ENCODE results near the gene CACYBP.

The CACYBP gene

DNA sequence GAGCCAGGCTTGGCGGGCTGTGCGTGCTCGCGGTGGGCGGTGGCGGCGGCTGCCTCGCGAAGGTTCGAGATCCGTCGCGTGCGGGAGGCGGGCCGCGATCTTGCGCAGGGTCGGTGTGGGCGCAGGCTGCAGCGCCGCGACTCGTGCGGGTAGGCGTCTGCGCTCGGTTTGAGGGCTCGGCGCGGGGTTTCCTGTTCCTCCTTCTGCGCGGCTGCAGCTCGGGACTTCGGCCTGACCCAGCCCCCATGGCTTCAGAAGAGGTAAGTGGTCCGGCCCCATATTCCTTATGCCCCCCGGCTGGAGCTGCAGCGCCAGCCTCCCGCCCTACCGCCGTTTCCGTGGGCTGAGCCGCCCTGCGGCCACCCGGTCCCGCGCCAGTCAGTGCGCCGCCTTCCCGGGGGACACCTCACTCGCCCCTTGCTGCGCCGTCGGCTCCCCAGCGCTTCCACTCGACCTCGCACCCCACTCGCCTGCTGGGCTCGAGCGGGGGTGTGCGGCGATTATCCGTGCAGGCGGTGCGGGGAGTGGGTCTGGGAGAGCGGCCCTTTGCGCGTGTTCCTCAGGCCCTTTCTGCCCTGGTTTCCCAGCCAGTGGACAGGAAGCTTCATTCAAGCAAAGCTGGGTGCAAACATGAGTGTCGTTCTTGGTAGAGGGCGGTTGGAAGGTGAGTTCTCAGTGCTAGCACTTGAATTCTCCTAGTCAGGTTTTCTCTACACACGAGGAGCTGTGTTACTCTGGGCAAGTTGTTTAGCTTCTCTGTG is at the start of gene CACYBP:
TSS of gene CACYBP (plus strand) at position 12 of the 761 bp plus-strand sequence. CDS start at position 246, 234 bp downstream.
- no peak for DNase-seq

- DNase-seq: no peak
Measured at GRCh38 chr1:174953285-174954072, 46.3 kb upstream of the CACYBP start.

- DNase-seq: no peak
Measured at GRCh38 chr1:174954073-174954460, 45.7 kb upstream of the CACYBP start.

- peak; percentile 19 for DNase-seq
Measured at GRCh38 chr1:174954671-174955669, 44.8 kb upstream of the CACYBP start.

- DNase-seq: no peak
Measured at GRCh38 chr1:174956086-174956485, 43.7 kb upstream of the CACYBP start.

DNA sequence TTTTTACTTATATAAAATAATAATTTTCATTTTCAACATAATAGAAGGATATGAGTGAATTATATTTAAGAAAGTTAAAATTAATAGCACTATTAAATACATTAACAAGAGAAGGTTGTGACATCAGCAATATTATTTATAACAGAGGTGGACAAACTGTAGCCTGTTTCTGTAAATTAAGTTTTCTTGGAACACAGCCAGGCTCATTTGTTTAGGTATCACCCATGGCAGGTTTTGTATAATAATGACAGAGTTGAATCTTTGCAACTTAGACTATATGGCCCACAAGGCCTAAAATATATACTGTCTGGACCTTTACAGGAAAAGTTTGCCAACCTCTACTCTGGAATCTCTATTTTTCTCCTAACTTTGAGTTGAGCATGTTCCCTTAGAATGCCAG is 42.8 kb upstream of the CACYBP start:
- DNase-seq: no peak

- no peak for DNase-seq
Measured at GRCh38 chr1:174957829-174958228, 41.9 kb upstream of the CACYBP start.

DNA sequence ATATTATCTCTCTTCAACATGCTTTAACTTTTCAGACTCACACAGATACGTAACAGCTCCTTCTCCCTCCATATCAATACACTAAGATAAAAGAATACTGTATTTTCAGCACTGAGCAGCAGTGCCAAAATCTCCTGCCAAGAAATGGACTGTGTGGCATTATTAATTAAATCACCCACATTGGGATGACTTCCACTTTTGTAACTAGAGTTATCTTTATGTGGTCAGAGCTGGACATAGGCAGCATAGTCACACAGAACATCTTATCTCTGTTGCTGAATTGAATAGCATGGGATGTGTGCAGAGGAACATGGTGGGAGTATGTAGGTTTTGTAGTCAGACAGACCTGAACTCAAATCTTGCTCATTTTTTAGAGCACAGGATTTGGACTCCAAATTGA is 41.4 kb upstream of the CACYBP start:
- no peak for DNase-seq

GRCh38 chr1:174960362-174960761 is 39.4 kb upstream of the CACYBP start:
- DNase-seq: no peak

DNA sequence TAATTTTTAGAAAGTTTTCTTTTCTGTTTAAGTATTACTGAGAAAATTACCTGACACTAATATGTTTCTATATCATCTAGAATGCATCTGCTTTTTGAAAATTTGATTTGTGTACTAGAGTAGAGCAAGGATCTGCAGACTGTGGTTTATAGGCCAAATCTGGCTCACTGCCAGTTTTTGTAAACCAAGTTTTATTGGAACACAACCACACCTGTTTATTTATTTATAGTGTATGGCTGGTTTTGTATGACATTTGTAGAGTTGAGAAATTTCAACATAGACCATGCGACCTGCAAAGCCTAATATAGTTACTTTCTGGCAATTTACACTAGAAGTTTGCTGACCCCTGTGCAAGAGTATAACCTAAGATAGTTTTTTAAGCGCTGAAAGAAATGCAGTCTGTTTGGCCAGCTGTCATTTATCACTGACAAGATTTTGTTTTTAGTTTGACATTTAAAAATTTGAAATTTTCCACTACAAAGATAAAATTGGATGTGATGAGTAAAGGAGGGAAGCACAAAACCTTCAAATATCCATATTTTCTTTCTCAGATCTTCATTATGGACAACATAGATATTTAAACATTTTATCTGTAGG is 36.1 kb upstream of the CACYBP start:
- DNase-seq: no peak

GRCh38 chr1:174964261-174964971 is 35.3 kb upstream of the CACYBP start:
- DNase-seq: peak; percentile 77

DNA sequence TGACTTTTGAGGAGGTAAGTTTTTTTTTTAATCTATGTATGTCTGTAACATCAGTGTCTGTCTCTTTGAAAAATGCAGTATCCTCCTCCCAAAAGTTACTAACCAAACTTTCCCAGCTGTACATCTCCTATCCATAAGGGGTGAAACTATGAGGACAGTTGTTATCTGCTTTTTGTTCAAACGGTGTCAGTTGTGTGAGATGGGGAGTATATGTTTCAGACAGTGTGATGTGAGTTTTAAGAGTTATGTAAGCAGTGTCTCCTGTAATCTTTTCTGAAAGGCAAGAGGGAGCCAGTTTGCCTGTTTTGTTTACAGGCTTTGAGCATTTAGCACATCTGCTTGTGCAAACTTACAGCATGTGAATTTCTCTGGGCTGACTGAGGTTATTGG is 34.8 kb upstream of the CACYBP start:
- no peak for DNase-seq

DNA sequence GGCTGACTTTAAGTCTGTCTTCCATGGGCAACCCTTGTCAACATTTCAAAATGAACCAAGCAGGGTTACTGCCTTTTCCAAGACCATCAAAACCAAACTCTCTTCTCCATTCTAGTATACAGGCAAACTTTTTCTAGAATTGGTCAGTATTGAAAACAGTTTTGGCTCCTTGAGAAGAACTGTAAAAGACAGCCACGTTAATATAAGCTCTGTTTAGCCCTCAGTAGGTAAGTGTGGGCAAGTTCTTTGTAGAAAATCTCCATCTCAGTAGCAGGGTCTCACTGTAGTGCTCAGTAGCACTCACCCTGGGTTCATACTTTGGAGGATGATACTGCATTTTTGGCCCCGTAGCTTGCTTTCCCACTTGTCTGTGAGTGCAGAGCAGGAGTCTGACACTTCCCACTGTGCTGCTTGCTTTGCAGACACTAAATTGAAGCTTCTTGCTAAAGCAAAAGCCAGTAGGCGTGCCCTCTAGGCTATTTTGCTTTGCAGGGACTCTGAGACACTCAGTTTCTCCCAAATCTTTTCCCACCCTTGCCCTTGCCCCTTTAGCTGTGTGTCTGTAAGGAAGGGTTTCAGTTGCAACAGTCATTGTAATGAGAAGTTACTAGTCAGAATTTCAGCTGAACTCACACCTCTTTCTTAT is 34.3 kb upstream of the CACYBP start:
- no peak for DNase-seq

- DNase-seq: no peak
Measured at GRCh38 chr1:174966008-174966572, 33.7 kb upstream of the CACYBP start.

- no peak for DNase-seq
Measured at GRCh38 chr1:174967845-174968705, 31.7 kb upstream of the CACYBP start.

DNA sequence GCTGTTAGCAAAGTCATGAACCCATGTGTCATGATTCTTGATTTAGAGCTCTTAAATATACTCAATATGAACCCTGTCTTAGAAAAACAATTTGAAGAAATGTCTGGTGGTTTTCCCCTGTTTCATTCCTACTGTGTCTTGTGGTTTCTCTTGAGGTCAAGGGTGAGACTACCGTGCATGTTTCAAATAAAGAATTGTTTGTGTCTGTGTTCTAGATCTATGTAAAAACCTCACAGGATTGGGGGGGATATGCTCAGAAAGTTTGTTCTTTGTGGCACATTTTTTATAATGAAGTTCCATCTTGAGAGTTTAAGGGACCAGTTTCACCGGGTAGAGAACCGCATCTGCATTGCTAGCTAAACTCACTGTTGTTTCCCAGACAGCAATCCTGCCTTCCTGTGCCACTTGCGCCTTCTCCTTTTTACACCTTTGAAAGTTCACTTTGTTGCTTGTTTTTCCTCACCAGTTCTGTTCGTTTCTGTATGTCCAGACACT is 30.9 kb upstream of the CACYBP start:
- DNase-seq: peak; percentile 55

DNA sequence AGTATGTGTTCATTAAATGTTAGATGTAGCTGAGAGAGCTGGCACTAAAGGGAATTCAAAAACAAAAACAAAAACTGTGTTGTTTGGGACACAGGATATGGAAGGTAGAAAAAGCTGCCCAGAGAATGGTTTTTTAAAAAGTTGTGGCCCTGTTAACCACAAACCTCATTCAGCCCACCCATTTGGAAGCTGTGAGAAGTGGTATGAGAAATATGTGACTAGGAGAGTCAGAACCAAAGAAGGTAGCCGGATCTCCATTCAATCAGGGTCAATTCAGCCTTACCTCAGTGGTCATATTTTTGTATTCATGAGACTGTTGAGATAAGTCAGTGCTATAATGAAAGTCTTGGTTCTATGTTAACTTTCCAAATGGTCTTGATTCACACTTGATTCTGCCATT is 29.8 kb upstream of the CACYBP start:
- no peak for DNase-seq

DNA sequence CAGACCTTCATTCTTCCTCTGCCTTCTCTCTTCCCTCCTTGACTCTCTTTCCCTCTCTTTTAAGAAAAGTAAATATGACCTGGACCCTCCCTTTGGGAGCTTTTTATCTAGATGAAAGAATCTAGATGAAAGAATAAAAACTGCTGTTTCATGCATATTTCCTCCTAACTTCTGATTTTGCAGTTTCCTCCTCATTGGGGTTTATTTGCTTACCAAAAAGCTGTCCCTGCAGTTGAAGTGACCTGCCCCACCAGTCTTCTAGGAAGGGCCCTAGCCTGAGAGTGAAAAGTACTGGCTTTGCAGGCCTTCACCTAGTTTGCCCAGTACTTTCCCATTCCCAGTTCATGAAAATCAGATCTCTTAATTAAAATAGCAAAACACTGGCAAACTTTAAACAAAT is 28.3 kb upstream of the CACYBP start:
- no peak for DNase-seq

DNA sequence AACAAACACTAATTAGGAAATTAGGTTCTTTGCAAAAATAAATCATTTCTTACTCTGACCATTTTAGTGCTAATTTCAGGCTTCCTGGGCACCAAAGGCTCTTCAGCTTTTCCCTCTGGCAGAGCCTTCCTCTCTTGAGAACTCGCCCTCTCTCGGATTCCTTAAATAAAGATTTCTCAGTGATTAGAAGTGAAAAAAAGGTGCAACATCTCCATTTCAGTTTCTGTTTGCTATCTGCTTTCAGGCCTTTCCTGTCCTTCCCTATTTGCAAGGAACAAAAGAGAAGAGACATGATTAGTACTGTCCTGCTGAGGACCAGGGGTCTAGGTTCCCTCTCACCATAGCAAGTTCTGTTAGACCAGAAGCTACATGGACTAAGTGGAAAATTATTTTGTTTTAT is 27.8 kb upstream of the CACYBP start:
- DNase-seq: no peak

GRCh38 chr1:174974711-174975119 is 25.0 kb upstream of the CACYBP start:
- DNase-seq: no peak
